Activated T-helper 17 cell treated with anti-CD3 and anti-CD28 coated beads, Interleukin-2, amount 50 U/mL, for 72 hours (primary cell): ENCODE data around the gene IRF5. TPM values are rescaled to one million over a fixed set of nuclear protein-coding genes. Genes with fewer than 3 reads are reported as not detected.
"Not testable (repeated sequence)": the region's sequence is repeated elsewhere in the genome, so short reads cannot be mapped to it uniquely, and the experiment has no call there.

Experiments used
- ATAC-seq: fragments of 150-1000 bp; cut with Tn5 transposase; replicated peaks from 2 replicates; pipeline ENCODE4 v1.10.0; 2021; ENCODE audit warnings: mild to moderate bottlenecking, moderate library complexity
- H3K27ac Mint-ChIP-seq: one replicate; pipeline ENCODE4 v1.8.0; 2022; ENCODE audit warnings: mixed read lengths
- H3K27me3 Mint-ChIP-seq: one replicate; pipeline ENCODE4 v1.8.0; 2022; ENCODE audit warnings: mixed read lengths
- H3K36me3 Mint-ChIP-seq: one replicate; pipeline ENCODE4 v1.8.0; 2022; ENCODE audit warnings: low read depth, mild to moderate bottlenecking, mixed read lengths
- H3K4me1 Mint-ChIP-seq: one replicate; pipeline ENCODE4 v1.8.0; 2022; ENCODE audit warnings: mixed read lengths
- H3K4me3 Mint-ChIP-seq: one replicate; pipeline ENCODE4 v1.8.0; 2022; ENCODE audit warnings: mild to moderate bottlenecking, mixed read lengths
- H3K9me3 Mint-ChIP-seq: one replicate; pipeline ENCODE4 v1.8.0; 2022; ENCODE audit warnings: mixed read lengths
- total RNA-seq, 2 donors: library from RNA; stranded (reverse); gene quantifications; one replicate each; pipeline ENCODE4 v1.2.3, GENCODE V29; 2022

The IRF5 gene
- total RNA-seq, 2 donors from 2014 or later, result 22.5 to 25.4 TPM

DNA sequence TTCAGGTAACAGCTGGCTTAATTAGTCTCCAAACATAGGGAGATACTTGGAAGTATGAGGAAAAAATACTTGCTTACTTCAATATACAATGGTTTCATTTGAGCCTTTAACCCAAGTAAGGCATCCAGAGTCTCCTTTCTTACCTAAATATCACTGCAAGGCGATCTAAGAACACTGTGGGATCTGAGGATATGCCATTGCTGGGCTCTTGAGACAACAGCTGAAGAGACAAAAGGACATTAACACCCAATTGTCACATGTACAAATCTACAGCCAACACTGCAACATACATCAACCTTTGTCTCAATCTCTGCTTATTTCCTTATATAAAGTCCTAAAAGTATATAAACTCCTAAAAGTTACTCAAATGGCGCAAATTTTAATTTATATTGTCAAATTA is 44.4 kb downstream of the IRF5 start:
- Mint-ChIP-seq H3K27ac (no peak overlapping the region), H3K27me3 (no peaks in the 10 kb centered on the region), H3K4me3 (no peak overlapping the region), H3K4me1 (no peaks in the 10 kb centered on the region), H3K36me3 (peaks cover 98% of the 10 kb centered on the region), H3K9me3 (no peaks in the 10 kb centered on the region)
- ATAC-seq, result no peak

DNA sequence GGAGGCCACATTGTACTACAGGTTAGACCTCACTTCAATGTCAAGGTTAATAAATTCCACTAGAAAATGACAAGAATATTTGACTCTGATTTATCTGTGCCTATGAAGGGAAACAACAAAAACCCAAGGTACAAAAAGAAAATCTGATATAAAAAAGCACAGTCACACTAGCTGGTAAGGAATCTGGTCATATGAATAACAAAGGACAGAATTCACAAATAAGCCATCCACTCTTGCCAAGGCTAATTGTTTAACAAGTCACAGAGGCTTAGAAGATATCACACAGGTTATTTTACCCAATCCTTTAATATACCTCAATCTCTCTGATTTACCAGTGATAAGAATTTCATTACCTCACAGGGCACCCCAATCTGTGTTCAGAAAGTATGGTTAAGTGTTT is 47.9 kb downstream of the IRF5 start:
- Mint-ChIP-seq H3K9me3 (no peaks in the 10 kb centered on the region), H3K27ac (no peak overlapping the region), H3K27me3 (no peaks in the 10 kb centered on the region), H3K36me3 (peaks cover 95% of the 10 kb centered on the region), H3K4me1 (no peaks in the 10 kb centered on the region), H3K4me3 (no peak overlapping the region)
- ATAC-seq, result no peak

GRCh38 chr7:128986609-128987008 is 48.9 kb downstream of the IRF5 start:
- H3K36me3 Mint-ChIP-seq, result peaks cover 95% of the 10 kb centered on the region
- no peak for ATAC-seq

GRCh38 chr7:128988372-128988771 is 50.6 kb downstream of the IRF5 start:
- Mint-ChIP-seq H3K4me3 (no peak overlapping the region), H3K9me3 (no peaks in the 10 kb centered on the region), H3K27ac (no peak overlapping the region), H3K4me1 (no peaks in the 10 kb centered on the region), H3K36me3 (peaks cover 90% of the 10 kb centered on the region), H3K27me3 (no peaks in the 10 kb centered on the region)
- ATAC-seq, result no peak

More at GRCh38 chr7:128986609-128987008, 48.9 kb downstream of the IRF5 start:
- Mint-ChIP-seq H3K9me3 (no peaks in the 10 kb centered on the region), H3K4me1 (no peaks in the 10 kb centered on the region), H3K4me3 (no peak overlapping the region), H3K27ac (peak overlapping the region; percentile 28), H3K27me3 (no peaks in the 10 kb centered on the region)

DNA sequence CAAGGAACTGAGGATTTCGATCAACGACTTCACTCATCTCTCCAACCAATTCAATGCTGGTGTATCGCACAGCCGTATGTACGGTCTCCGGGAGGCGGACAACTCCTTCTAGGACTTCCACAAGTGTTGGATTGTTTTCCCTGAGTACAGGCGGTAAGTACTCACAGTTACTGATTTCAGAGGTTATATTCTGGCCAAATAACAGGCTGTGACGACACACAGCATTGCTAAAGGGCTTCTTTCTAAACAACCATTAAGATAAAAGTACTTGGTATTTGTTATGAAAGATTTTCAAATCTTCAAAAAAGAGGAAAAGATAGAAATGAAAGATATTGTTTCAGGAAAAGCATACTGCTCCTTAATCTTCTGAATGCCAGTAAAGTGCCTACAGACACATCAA is 52.2 kb downstream of the IRF5 start:
- Mint-ChIP-seq H3K9me3 (no peaks in the 10 kb centered on the region), H3K27me3 (no peaks in the 10 kb centered on the region), H3K27ac (no peak overlapping the region), H3K4me3 (no peak overlapping the region), H3K4me1 (no peaks in the 10 kb centered on the region), H3K36me3 (peaks cover 90% of the 10 kb centered on the region)
- no peak for ATAC-seq

DNA sequence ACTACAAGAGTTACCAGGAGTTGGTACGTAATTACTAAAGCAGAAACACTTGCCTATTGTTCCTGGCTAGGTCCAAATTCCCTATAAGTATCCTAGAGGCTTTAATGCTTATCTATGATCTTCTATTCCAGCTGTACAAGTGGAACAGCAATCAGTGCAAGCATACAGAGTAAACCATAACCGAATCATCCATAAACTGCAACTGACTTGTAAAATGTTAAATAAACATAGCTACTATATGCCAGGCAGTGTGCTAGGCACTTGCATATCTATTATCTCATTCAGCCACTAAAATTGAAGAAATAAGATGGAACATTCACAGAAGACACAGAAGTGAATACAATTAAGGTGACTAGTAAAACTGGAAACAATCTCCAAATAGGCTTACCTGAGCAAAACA is 55.7 kb downstream of the IRF5 start:
- Mint-ChIP-seq H3K4me1 (no peaks in the 10 kb centered on the region), H3K36me3 (peaks cover 87% of the 10 kb centered on the region), H3K27ac (no peak overlapping the region), H3K9me3 (no peaks in the 10 kb centered on the region), H3K4me3 (no peak overlapping the region), H3K27me3 (no peaks in the 10 kb centered on the region)
- no peak for ATAC-seq

GRCh38 chr7:128994560-128994959 is 56.8 kb downstream of the IRF5 start:
- H3K9me3 Mint-ChIP-seq, H3K4me1 Mint-ChIP-seq: not testable (repeated sequence)
- H3K36me3 Mint-ChIP-seq, result peaks cover 84% of the 10 kb centered on the region

GRCh38 chr7:128997181-128997580 is 59.5 kb downstream of the IRF5 start:
- ATAC-seq, result no peak
- Mint-ChIP-seq H3K9me3 (no peaks in the 10 kb centered on the region), H3K27ac (no peak overlapping the region), H3K4me3 (no peak overlapping the region), H3K27me3 (no peaks in the 10 kb centered on the region), H3K36me3 (peaks cover 84% of the 10 kb centered on the region), H3K4me1 (no peaks in the 10 kb centered on the region)

More at GRCh38 chr7:128994560-128994959, 56.8 kb downstream of the IRF5 start:
- not testable (repeated sequence) for ATAC-seq, H3K27ac Mint-ChIP-seq, H3K27me3 Mint-ChIP-seq, H3K4me3 Mint-ChIP-seq

Other genes with a start within 250 kb of the IRF5 start
- gene CALU, start 198.6 kb upstream of the IRF5 start, total RNA-seq, result 10 to 100 TPM; 27.5 to 41.7 TPM
- not detected for gene OPN1SW, start 162.1 kb upstream of the IRF5 start, total RNA-seq
- 10 to 100 TPM; 11.7 to 15.4 TPM for gene CCDC136, start 146.0 kb upstream of the IRF5 start, total RNA-seq
- under 1 TPM; 0.02 to 0.05 TPM for gene FLNC, start 107.5 kb upstream of the IRF5 start, total RNA-seq
- gene ATP6V1F, start 75.1 kb upstream of the IRF5 start, total RNA-seq, result 100 to 1,000 TPM in 1 of 2 donors, 10 to 100 TPM in 1; 69.9 to 127 TPM
- gene KCP, start 27.2 kb upstream of the IRF5 start, total RNA-seq, result 1 to 10 TPM in 1 of 2 donors, under 1 TPM in 1; 0.09 to 1.0 TPM
- gene TNPO3, start 117.2 kb downstream of the IRF5 start, total RNA-seq, result 10 to 100 TPM; 45.8 to 62.6 TPM
- gene TSPAN33, start 206.8 kb downstream of the IRF5 start, total RNA-seq, result 1 to 10 TPM in 1 of 2 donors, under 1 TPM in 1; 0.67 to 2.6 TPM